ENCODE measurements around the gene PLVAP.

PLVAP gene

GRCh38 chr19:17376935-17377600, at the start of gene PLVAP:
Gene PLVAP, minus strand, starts transcription at chr19:17377342. Its CDS starts 54 bp downstream, at chr19:17377288.
- no peak for DNase-seq

GRCh38 chr19:17424743-17425365, 47.7 kb upstream of the PLVAP start:
- DNase-seq, result peak; percentile 50

GRCh38 chr19:17423429-17424208, 46.5 kb upstream of the PLVAP start:
- no peak for DNase-seq

- DNase-seq, result no peak
Measured at GRCh38 chr19:17421942-17422341, 44.8 kb upstream of the PLVAP start.

- peak; percentile 27 for DNase-seq
Measured at GRCh38 chr19:17420475-17420924, 43.4 kb upstream of the PLVAP start.

GRCh38 chr19:17419621-17420474, 42.7 kb upstream of the PLVAP start, which contains the start of gene MVB12A:
Gene MVB12A, plus strand, starts transcription at chr19:17420047. Its CDS starts 89 bp downstream, at chr19:17420136.
- DNase-seq, result peak; percentile 98

- DNase-seq, result no peak
Measured at GRCh38 chr19:17419154-17419620, 42.0 kb upstream of the PLVAP start.

GRCh38 chr19:17418710-17419109, 41.6 kb upstream of the PLVAP start:
- no peak for DNase-seq

GRCh38 chr19:17415121-17415520, 38.0 kb upstream of the PLVAP start:
- DNase-seq, result no peak

GRCh38 chr19:17414097-17414496, 37.0 kb upstream of the PLVAP start:
- DNase-seq, result no peak

- DNase-seq, result no peak
Measured at GRCh38 chr19:17411801-17412200, 34.7 kb upstream of the PLVAP start.

- DNase-seq, result no peak
Measured at GRCh38 chr19:17409990-17410389, 32.8 kb upstream of the PLVAP start.

GRCh38 chr19:17406887-17407196, 29.7 kb upstream of the PLVAP start:
- DNase-seq, result no peak

GRCh38 chr19:17406046-17406886, 29.1 kb upstream of the PLVAP start:
- DNase-seq, result no peak

- DNase-seq, result no peak
Measured at GRCh38 chr19:17405250-17406045, 28.3 kb upstream of the PLVAP start, which contains the start of gene BST2. Gene BST2, minus strand, starts transcription at chr19:17405630. Its CDS starts 55 bp downstream, at chr19:17405575.

- DNase-seq, result no peak
Measured at GRCh38 chr19:17404621-17405249, 27.6 kb upstream of the PLVAP start.

- DNase-seq, result no peak
Measured at GRCh38 chr19:17404015-17404414, 26.9 kb upstream of the PLVAP start.

- no peak for DNase-seq
Measured at GRCh38 chr19:17402982-17403855, 26.1 kb upstream of the PLVAP start.

GRCh38 chr19:17401628-17402027, 24.5 kb upstream of the PLVAP start:
- DNase-seq, result no peak

Measured in NCI-H1105 (cell line).